T-helper 1 cell treated with Interleukin-12 subunit alpha and Interleukin-12 subunit beta and Interleukin-4 antibody, amounts not matched to agents 30 ng/mL and 1 ng/mL, for 36 hours (primary cell): ENCODE results near the gene TRH. TPM values are rescaled to one million over a fixed set of nuclear protein-coding genes. Genes with fewer than 3 reads are reported as not detected.
"Not testable (repeated sequence)": the region's sequence is repeated elsewhere in the genome, so short reads cannot be mapped to it uniquely, and the experiment has no call there.

Source experiments
- intact Hi-C: fragments of 100-400 bp; cut with micrococcal nuclease; formaldehyde crosslinking; loops from one replicate; pipeline ENCODE4 v1.15.1; 2024
- total RNA-seq: library from RNA; stranded (reverse); gene quantifications from 2 replicates; pipeline ENCODE4 v1.2.3, GENCODE V29; 2022

The TRH gene
- total RNA-seq, 1 donor from 2014 or later: not detected

DNA sequence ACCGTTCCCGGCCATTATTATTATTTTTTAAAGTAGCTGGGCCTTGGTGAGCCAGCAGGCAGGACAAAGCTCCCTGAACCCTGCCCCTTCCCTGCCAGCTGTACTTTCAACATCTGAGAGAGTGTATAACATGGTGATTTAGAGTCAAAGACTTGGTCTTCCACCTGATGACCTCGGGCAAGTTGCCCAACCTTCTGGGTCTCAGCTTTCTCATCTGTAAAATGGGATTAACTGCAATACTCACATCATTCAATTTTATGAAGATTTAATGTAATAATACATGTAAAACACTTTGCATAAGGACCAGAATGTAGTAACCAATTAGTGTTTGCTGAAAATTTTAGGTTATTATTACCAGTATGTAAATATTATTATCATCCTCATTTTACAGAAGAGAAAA, 11.9 kb upstream of the TRH start:
- intact Hi-C loops: no loop called here

DNA sequence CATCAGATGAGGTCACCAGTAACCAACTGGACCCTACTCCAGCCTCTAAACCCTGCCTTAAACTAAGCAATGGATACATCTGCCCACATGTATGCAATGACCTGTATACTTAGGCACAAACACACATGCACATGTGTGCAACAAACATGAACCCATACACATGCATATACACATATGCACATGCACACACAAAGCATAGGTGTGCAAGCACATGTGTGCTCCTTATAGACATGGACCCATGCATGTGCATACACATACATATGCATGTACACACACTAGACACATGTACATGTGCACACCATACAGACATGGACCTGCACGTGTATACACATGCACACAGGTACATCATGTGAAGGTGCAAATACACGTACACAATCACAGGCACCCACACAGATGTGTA, 8.6 kb upstream of the TRH start:
- intact Hi-C loops: no loop called here

DNA sequence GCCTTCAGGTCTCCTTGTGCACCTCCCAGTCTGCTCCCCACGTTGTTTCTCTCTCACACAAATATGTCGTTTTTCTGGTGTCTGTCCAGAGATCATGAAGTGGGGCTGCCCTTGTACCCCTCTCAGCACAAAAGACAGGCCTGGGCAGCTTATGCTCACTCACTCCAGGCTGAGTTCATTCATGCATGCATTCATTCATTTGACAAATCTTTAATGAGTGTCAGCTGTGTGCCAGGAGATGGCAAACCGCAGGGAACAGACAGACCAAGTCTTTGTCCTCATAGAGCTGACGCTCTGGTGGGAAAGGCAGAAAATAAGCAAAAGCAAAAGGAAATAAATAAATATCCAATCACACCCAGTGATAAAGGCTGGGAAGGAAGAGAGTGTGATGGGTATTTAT, 7.6 kb upstream of the TRH start:
- intact Hi-C loops: no loop called here

DNA sequence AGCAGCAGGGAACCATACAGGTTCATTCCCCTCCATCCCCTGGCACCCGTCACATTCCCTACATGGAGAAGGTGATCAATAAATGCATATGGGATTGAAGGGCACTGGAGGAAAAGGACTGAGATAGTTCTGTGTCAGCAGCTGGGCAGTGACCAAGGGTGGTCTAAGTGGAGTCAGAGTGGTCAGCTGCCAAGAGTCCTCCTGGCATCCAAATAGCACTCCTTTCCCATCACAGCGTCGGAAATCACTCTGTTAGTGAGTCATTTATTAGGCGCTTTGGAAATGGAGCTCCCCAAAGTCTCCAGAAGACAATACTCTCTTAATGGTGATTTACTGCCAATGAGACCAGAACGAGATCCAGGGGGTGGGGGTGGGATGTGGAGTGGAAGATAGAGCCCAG, 6.8 kb upstream of the TRH start:
- intact Hi-C loops: no loop called here

DNA sequence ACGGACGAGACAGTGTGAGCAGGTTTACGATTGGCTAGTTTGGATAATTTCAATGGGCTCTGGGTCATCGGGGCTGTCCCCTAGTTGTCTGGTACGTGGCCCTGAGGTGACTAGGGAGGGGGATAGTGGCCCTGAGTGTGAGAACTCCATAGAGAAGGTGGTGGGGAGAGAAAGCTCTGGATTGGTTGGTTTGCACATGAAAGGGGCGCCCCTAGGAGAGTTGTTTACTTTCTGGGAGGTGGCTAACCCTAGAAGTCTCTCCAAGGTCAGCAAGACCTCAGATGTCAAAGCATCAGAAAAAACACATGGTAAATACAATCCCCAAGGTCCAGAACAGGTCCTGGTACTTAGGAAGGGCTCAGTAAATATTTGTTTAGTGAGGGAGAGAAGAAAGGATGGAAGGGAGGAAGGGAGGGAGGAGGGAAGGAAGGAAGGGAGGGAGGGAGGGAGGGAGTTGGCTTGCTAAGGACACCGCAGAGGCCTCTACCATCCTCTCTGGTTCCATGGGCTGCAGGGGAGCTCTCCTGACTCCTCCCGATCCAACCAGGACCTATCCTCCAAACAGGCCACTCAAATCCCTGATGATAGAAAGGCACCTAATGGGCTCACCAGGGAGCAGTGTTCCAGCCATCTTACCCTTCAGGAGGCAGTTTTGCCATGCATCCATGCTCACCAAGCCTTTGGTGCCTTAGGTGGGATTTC, 3.0 kb upstream of the TRH start:
- intact Hi-C loops: no loop called here

DNA sequence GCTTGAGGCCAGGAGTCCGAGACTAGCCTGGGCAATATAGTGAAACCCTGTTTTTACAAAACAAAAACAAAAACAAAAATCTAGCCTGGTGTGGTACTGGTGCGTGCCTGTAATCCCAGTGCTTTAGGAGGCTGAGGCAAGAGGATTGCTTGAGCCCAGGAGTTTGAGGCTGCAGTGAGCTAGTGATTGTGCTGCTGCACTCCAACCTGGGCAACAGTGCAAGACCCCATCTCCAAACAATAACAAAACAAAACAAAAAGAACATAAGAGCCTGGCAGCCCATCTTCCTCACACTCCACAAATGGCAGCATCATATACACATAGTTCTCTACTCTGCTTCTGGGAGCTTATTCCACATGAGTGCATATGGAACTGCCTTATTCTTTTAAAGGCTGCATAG, 2.2 kb upstream of the TRH start:
- intact Hi-C loops: no loop called here

DNA sequence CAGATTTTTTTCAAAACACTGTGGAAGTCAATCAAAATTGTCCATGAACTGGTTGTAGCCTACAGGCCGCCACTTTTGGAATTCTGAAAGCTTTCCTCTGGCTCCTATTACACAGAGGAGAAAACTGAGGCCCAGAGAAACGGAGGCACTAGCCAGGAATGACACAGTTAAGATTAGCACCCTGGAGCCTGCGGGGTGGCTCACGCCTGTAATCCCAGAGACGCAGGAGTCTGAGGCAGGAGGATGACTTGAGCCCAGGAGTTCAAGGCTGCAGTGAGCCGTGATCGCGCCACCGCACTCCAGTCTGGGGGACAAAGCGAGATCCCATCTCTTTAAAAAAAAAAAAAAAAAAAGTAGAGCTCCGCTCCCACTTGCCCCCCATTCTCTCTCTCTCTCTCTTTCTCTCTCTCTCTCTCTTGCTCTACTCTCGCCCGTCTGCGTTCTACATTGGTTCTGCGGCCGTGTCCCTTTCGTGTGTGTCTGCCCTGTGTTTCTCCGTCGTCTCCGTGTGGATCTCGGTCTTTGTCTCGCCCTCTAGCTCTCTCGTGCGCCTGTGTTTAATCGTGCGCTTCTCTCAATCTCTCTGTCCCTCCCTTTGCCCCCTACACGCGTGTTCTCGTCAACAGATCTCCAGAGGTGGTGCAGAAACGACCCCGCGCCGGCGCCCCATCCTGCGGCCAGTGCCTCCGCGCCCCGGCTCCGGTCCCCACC, 512 bp upstream of the TRH start:
- intact Hi-C loops: no loop called here

DNA sequence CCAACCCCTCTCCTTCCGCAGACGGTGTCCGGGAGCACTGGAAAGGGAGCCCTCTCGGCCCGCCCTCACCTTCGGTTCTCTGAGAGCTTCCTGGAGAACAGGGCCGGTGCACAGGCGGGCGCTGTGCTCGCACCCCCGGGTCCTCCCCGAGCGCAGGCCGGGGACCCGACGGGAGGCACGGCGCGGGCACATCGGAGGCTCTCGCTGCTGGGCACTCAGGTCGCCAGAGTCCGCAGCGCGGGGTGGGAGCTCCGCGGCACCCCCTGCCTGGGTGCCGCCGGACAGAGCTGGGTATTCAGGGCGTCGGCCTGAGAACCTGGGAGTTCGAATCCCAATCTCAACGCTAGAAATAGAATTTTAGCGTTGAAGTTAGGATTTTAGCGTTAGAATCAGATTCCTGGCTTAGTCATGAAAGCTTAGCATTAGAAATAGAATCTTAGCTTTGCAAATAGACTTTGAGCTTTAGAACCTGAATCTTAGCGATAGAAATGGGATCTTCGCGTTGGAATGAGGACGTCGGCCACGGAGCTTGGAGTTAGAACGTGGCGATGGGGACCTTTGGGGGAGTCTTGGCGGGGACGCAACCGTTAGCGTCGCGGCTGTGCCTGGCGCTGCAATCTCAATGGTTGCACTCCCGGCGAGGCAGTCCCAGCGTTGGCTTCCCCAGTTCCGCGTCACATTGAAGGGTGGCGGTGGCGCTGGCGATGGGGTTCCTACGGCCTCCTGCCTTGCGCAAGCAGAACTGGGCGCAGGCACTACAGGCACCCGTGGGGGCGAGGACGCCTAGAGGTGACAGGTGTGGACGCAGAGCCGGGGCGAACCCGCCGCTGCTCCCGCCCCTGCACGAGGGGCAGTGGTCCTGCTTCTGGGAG, 549 bp downstream of the TRH start:
- intact Hi-C loops: no loop called here

DNA sequence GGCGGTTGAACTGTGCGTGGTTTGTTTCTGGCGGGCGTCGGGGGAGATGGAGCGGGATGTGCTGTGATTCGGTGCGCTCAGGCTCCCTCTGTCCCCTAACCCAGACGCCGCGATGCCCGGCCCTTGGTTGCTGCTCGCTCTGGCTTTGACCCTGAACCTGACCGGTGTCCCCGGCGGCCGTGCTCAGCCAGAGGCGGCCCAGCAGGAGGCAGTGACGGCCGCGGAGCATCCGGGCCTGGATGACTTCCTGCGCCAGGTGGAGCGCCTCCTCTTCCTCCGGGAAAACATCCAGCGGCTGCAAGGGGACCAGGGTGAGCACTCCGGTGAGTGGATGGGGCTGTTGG, 1.2 kb downstream of the TRH start:
- intact Hi-C loops: no loop called here

DNA sequence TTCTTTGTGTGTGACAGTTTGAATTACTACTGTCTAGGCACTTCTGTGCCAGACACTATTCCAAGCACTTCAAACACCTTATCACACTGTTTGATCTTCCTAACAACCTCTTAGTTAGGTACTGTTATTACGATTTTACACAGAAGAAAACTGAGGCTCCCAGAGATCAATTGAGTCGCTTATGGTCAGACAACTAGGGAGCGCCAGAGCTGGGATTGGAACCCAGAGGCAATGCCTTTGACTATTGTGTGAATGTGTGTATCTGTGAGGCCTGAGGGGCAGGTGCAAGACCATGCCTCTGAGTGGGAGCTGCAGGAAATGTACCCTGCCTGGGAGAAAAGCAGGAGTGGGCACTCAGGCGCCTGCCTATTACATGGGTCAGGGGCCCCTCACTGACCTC, 1.8 kb downstream of the TRH start:
- intact Hi-C loops: no loop called here

DNA sequence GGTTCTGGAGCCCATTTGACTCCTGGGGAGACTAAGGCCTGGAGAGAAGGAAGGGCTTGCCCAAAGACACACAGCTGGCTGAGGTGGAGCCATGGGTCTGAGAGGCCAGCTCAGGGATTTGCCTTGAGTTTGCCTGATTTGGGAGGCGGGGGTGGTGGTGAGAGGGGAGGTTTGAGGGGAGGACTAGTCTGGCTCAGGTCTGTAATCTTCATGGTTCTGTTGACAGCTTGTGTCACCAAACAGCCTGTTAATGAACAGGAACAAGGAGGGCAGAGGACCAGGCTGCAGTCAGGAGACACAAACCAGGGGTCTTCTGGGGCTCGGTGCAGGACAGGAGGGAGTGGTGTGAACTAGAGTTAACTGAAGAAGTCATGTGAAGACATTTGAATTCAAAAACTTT, 3.6 kb downstream of the TRH start:
- intact Hi-C loops: no loop called here

DNA sequence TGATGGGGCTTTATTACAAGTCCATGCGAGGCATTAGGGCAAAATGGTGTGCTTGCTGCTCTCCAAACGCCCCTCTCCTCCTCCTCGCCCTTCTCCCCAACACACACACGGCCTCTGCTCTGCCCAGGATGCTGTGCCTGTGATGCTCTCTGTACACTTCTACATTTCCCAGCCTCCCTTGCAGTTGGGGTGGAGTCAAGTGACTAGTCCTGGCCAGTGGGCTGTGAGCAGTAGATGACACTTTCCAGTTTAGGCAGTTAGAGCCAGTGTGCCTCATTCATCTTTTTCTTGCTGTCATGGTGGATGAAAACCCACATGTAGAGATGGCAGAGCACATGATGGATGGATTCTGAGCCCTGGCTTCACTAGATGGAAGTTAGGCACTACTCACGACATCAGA, 5.4 kb downstream of the TRH start:
- intact Hi-C loops: no loop called here

DNA sequence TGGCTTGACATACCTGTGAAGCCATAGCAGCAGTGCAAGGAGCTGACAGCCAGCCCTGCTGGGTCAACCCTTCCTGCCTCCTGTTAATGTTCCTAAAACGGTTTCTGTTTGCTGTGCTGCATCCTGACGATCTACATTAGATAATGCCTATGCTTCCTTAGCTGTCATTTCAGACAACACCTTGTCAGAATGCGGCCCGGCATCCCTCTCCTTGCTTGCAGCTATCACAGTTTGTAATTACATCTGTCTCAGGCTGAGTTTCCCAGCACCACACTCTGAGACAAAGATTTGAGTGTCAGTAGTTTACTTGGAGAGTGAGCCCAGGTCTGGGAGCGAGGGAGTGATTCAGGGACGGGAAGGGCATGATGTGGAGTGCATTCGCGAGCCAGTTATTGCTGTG, 9.0 kb downstream of the TRH start:
- intact Hi-C loops: no loop called here

DNA sequence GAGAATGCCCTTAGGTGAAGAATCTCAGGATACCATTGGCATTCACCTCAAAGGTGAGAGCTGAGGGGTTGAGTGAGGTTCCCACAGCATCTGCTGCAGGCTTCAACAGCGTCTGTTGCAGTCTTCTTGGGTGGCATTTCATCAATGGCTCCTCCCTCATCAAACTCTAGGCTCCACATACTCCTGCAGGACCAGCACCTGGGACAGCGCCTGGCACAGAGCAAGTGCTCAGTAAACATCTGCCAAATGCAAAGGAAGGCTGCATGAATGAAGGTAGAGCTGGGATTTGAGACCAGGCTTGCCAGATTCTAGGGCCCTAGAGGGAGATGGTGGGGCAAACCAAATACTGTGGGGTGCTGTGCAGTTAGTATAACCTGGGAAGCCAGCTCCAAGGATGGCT, 9.6 kb downstream of the TRH start:
- intact Hi-C loops: no loop called here

DNA sequence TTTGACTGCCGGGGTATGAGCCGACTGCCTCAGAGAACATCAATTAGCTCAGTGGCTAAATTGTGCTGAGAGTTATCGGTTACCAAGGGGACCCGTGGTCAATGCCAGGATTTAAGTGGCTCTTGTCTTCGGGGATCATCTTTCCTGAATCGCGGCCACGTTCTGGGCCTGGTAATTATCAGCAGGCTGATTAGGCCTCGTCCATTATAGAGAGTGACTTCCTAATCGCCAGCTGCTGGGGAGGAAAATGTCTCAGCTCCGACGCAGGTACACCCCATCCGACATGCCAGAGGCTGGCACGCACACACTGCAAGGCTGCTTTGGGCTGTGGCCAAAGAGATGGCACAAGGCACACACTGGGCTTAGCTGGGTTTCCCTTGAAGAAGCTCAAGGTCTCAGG, 10.6 kb downstream of the TRH start:
- intact Hi-C loops: no loop called here

DNA sequence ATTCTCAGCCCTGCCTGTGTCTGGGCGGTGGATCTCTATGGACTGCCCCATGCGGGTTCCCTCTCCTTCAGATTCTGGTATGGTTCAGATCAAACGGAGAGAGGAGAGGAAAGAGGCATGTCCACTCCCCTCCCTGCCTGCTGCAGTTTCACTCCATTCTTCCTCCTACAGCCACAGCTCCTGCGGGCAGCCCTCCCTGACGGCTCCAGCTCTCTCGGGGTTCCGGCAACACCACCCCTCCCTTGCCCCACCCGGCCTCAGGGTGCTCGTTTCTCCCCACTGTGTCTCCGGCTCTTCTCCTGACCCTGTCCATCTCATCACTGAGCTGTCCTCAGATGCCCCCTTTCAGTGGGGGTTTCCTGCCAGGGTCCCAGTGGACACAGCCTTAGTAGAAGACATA, 13.9 kb downstream of the TRH start:
- intact Hi-C loops: no loop called here

DNA sequence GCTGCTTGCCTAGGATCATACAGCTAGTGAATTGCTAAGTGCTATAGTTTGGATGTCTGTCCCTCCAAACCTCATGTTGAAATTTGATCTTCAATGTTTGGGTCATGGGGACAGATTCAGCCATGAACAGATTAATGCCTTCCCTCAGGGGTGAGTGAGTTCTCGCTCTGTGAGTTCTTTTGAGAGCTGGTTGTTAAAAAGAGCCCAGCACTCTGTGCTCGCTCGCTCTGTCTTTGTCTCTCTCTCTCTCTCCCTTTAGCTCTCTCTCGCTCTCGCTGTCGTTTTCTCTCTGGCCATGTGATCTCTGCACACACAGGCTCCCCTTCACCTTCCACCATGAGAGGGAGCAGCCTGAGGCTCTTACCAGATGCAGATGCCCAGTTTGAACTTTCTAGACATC, 14.9 kb downstream of the TRH start:
- intact Hi-C loops: no loop called here

DNA sequence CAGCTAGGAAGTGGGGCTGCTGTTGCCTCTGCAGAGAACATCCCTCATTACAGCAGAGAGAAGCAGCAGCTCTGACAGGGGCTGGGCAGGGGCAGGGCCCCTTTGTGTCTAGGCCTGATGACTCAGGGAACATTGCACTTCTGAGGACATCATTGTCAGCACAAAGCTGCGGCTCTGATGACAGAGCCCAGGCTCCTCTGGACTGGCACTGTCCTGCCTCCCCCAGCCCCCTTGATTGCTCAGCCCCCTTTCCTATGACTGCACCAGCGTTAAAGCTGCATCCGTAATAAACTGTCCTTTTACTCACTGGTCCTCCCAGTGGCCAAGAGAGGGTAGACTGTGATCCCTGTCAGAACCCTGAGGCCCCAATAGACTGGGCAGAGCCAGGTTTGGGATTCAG, 18.3 kb downstream of the TRH start:
- intact Hi-C loops: no loop called here

DNA sequence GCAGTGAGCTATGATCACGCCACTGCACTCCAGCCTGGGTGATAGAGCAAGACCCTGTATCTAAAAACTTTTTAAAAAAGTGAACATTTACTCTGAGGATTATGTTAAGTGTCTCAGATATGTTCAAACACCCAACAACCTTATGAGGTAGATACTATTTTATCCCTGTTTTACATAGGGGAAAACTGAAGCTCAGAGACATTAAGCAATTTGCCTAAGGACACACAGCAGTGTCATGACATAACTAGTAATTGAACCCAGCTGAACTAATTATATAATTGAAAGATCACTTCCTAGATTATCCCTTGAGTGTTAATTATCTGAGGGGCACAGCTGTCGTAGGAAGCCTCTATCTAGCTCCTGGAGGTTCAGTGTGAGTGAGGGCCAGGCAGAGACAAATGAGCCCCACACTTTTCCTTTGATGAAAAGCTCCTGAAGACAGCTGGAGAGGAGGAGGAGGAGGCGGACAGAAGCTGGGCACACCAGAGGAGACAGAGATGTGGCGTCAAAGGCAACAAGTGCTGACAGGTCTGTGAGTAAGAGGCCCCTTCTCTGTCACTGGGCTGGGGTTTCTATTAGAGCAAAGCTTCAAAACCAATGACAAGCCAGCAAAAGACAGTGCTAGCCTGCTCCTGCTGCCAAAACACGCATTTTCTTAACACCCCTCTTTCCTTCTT, 20.5 kb downstream of the TRH start:
- intact Hi-C loops: no loop called here

DNA sequence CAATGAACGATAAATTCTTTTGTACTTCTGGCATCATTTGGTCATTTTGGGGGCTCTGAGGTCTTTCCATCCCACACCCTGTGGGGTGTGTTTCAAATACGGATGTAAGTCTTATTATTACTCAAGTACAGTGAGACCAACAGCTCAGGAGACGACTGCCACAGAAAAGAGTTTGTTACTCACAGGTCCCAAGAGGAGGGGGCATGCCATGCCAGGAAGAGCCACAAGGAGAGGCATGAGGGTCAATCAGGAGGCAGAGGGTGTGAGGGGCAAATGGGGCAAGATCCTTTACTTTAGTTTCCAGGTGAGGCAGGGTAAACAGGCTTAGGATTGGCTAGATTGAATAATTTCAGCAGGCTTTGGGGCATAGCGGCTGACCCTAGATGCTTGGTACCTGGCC, 21.6 kb downstream of the TRH start:
- intact Hi-C loops: no loop called here

DNA sequence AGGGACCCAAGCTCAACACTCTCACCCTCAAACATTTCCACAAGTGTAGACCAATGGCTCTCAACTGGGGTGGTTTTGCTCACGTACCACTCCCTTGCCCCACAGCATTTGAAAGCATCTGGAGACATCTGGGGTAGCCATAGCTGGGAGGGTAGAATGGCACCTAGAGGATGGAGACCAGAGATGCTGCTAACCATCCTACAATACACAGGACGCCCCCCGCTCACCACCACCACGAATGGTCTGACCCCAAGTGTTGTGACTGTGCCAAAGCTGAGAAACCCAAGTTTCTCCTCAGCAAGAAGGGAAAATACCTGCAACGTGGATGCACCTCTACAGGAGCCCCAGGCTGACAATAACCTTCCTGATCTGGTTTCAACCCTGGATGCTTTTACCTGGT, 24.7 kb downstream of the TRH start:
- intact Hi-C loops: not testable (repeated sequence)
